K562 (cell line): Measurements from ENCODE around the gene USP2. TPM values are rescaled to one million over a fixed set of nuclear protein-coding genes. Genes with fewer than 3 reads are reported as not detected.

ENCODE experiments used
- CSDE1 ChIP-seq, 2 experiments: fragments of 450-650 bp; IDR thresholded peaks; 2 replicates each; pipeline ENCODE4 v1.6.1; 2016; ENCODE audit warnings: mild to moderate bottlenecking in 1 of 2
- CXXC5 ChIP-seq: fragments of 250-450 bp; sonication (Bioruptor Pico); IDR thresholded peaks from 2 replicates; pipeline ENCODE4 v1.8.0; 2022; ENCODE audit warnings: inconsistent platforms, mild to moderate bottlenecking, moderate library complexity
- ELF1 ChIP-seq: fragments of 200-800 bp; sonication (Bioruptor generic); IDR thresholded peaks from 2 replicates; pipeline ENCODE4 v1.6.1; 2016; ENCODE audit warnings: missing genetic modification characterization, missing compliant biosample characterization
- MGA ChIP-seq: fragments of 450-650 bp; IDR thresholded peaks from 2 replicates; pipeline ENCODE4 v1.6.1; 2016; ENCODE audit warnings: mild to moderate bottlenecking, moderate library complexity
- MTF1 ChIP-seq: fragments of 250-450 bp; sonication (Bioruptor Pico); IDR thresholded peaks from 2 replicates; pipeline ENCODE4 v1.9.0; 2021; ENCODE audit warnings: moderate library complexity, mild to moderate bottlenecking, inconsistent platforms, borderline replicate concordance
- NR2F6 ChIP-seq: fragments of 450-650 bp; formaldehyde crosslinking; IDR thresholded peaks from 2 replicates; pipeline ENCODE4 v1.4.0; 2020; ENCODE audit warnings: mild to moderate bottlenecking
- NR4A1 ChIP-seq, 2 experiments: fragments of 250-450 bp in 1 of 2; fragments of 450-650 bp in 1 of 2; sonication (Bioruptor Pico) in 1 of 2; IDR thresholded peaks; 2 replicates each; pipeline versions ENCODE4 v1.4.0 to v1.6.1; 2016 to 2020; ENCODE audit warnings: mild to moderate bottlenecking in 2 of 2, missing compliant biosample characterization in 1 of 2, missing genetic modification characterization in 1 of 2, moderate library complexity in 1 of 2
- ZNF592 ChIP-seq: fragments of 450-650 bp; IDR thresholded peaks from 2 replicates; pipeline ENCODE4 v1.6.1; 2017; ENCODE audit warnings: antibody characterized with exemption, mild to moderate bottlenecking
- polyA plus RNA-seq, 8 experiments: library from polyadenylated mRNA; depleted of rRNA in 4 of 8; stranded (reverse) in 5 of 8; unstranded in 3 of 8; fragments of >200 nt; fragmentation: Nextera tagmentation in 2 of 8; fragmentation: Illumina TruSeq in 1 of 8; extraction: Ambion mirVana in 2 of 8; extraction: Trizol in 1 of 8; gene quantifications; 2 replicates each; pipeline versions ENCODE4 v1.2.1 to v1.2.3, GENCODE V29; 2011 to 2014; ENCODE audit warnings: inconsistent platforms in 1 of 8, missing spikeins in 1 of 8
- total RNA-seq, 7 experiments: library from RNA; depleted of rRNA in 6 of 7; stranded (reverse); fragments of >200 nt in 6 of 7; fragmentation: Illumina TruSeq in 2 of 7; extraction: Trizol in 2 of 7; gene quantifications; 2 replicates each; pipeline versions ENCODE4 v1.2.1 to v1.2.3, GENCODE V29; 2011 to 2021; ENCODE audit warnings: low replicate concordance in 1 of 7
- TF ChIP-seq, protein P1 (sequence below): fragments of 250-450 bp; sonication (Bioruptor Pico); IDR thresholded peaks from 2 replicates; pipeline ENCODE4 v1.9.0; 2021; ENCODE audit warnings: mild to moderate bottlenecking, inconsistent platforms

The USP2 gene
- total and polyA plus RNA-seq, 9 of the 15 experiments (the other 6 are each of a cell fraction or from before 2014, with no cell fraction given), result 2.8 to 16.9 (median 3.9) TPM

- TF ChIP-seq NR4A1 (CRISPR knock-in tag; IDR thresholded peaks at IDR 0.05) (no peak), NR4A1 (tag; IDR thresholded peaks at IDR 0.05) (no peak), ELF1 (tag) (no peak), CSDE1 (IDR thresholded peaks at IDR 0.05) (no peak), CXXC5 (CRISPR knock-in tag) (peak; percentile 53), ZNF592 (peak; percentile 50), NR2F6 (CRISPR knock-in tag) (no peak), MTF1 (no peak), MGA (0 out of 2 replicates have a peak, but pooled peaks have one; percentile 17)
- TF ChIP-seq, protein P1, sequence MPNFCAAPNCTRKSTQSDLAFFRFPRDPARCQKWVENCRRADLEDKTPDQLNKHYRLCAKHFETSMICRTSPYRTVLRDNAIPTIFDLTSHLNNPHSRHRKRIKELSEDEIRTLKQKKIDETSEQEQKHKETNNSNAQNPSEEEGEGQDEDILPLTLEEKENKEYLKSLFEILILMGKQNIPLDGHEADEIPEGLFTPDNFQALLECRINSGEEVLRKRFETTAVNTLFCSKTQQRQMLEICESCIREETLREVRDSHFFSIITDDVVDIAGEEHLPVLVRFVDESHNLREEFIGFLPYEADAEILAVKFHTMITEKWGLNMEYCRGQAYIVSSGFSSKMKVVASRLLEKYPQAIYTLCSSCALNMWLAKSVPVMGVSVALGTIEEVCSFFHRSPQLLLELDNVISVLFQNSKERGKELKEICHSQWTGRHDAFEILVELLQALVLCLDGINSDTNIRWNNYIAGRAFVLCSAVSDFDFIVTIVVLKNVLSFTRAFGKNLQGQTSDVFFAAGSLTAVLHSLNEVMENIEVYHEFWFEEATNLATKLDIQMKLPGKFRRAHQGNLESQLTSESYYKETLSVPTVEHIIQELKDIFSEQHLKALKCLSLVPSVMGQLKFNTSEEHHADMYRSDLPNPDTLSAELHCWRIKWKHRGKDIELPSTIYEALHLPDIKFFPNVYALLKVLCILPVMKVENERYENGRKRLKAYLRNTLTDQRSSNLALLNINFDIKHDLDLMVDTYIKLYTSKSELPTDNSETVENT (CRISPR knock-in tag), result no peak
Measured at GRCh38 chr11:119370486-119371046, 10.9 kb downstream of the USP2 start (continued).
